ENCODE data around the gene GARIN1A.
"Not testable (repeated sequence)": the region's sequence is repeated elsewhere in the genome, so short reads cannot be mapped to it uniquely, and the experiment has no call there.

The GARIN1A gene

DNA sequence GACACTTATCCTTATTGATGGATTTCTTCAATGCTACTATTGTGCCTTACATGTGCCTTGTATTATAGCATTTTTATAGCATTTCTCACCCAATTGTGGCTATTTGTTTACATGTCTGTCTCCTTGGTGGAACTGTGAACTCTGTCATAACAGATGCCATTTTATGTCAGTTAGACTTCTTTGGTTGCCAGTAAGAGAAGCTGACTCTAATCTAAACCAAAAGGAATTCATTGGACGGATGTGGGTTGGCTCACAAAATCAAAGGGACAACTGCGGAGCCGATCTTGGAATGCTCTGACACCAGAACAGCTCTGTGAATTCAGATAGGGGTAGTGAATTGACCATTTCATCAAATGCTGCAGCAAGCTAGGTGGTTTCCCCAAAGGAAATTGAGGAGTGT is 15.0 kb downstream of the GARIN1A start:
- DNase-seq, result no peak

DNA sequence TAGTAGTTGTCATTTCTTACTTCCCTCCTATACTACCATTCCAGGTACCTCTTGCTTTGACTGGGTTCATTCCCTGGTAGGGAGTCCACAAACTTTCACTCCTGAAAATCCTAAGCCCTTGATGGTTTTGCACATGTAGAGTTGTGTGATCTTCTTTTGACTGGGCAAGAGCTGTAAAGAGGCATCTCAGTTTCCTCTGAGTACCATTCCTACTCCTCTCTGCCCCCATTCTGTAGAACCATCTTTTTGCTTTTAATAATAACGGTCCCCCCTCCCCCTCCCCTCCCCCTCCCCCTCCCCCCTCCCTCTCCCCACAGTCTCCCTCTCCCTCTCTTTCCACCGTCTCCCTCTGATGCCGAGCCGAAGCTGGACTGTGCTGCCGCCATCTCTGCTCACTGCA is 16.4 kb downstream of the GARIN1A start:
- no peak for DNase-seq

DNA sequence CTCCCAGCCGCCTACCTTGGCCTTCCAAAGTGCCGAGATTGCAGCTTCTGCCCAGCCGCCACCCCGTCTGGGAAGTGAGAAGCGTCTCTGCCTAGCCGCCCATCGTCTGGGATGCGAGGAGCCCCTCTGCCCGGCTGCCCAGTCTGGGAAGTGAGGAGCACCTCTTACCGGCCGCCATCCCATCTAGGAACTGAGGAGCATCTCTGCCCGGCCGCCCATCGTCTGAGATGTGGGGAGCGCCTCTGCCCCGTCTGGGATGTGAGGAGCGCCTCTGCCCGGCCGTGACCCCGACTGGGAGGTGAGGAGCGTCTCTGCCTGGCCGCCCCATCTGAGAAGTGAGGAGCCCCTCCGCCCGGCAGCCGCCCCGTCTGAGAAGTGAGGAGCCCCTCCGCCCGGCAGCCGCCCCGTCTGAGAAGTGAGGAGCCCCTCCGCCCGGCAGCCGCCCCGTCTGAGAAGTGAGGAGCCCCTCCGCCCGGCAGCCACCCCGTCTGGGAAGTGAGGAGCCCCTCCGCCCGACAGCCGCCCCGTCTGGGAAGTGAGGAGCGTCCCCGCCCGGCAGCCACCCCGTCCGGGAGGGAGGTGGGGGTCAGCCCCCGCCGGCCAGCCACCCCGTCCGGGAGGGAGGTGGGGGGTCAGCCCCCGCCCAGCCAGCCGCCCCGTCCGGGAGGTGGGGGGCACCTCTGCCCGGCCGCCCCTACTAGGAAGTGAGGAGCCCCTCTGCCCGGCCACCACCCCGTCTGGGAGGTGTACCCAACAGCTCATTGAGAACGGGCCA is 17.3 kb downstream of the GARIN1A start:
- DNase-seq, result not testable (repeated sequence)

DNA sequence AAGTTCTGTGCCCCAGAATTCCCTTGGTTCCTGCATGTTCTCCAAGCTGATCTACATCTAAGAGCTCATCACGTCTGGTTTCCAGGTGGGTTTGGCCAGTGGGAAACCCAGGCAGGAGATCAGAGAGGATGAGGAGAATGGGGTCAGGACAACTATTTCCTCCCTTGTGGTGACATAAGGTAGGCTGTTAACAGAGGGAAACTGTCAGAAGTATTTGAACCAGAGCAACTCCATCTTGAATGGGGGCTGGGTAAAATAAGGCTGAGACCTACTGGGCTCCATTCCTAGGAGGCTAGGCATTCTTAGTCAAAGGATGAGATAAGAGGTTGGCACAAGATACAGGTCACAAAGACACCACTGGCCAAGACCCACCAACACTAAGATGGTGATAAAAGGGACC is 19.1 kb downstream of the GARIN1A start:
- DNase-seq, result no peak

DNA sequence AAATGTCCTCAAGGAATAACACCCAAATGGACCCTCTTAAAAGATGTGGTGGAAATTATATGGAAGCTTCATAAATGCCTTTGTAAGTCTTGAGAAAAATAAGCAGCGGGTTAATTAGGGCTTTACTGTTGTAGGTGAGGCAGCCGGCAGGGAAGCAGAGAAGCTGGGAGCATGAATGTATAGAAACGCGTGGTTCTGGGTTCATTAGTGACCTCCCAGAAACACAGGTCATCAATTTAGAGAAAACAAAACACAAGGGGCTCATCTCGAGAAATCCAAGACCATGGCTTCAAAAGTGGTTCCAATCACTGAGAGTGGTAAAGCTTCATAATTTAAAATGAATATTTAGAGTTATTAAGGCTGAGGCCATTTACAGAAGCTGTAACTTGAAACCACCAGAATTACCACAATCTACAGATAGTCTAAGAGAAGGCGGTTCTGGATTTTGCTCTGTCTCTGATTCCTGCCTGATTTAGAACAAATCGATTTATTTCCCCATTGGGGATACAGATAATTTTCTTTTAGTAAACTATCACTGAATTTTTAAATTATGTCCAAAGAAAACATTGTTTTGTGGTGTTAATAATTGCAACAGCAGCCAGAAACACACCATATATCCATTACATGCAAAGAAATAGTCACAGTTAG is 20.7 kb downstream of the GARIN1A start:
- no peak for DNase-seq

DNA sequence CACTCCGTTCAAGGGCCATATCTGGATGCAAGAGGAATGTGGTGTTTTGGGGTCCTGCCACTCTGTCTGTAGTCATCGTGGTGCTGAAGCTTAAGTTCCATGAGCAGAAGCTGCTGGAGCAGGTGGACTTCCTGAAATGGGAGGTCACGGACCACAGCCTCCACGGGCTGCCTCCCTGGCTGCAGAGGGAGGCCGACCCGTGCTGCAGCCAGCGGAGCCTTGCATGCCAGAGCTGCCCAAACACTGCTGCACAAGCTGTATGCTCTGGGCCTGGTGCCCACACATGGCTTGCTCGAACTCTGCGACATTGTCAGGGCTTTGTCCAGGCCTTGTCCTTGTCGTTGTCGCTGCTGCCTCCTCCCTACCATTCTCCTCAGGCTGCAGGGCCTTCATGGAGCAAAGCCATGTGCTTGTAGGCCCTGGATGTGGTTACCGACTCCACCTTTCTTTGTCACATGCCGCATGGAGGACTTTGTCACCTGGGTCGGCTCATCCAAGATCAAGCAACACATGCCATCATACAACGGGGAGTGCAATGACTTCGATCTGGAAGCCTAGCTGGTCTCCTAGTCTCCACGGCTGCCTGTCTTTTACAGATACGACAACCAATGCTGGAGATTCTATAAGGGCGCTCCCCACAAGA is 21.4 kb downstream of the GARIN1A start:
- DNase-seq, result no peak

DNA sequence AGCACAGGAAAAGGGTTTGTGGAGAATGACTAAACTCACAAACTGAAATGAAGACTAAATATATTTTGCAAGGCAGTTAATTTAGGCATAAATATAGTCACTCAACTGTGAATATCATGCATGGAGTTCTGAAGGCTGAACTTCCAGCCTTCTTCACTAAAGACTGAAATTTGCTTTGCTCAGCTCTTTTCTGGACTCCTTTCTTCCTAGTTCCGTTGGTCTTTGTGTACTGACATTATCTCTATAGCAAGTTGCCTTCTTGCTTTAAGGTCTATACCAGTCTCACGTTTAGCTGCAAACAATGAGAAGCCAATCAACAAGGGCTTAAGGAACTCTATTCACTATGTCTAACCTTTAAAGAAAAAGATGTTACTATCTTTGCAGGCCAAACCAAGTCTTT is 22.6 kb downstream of the GARIN1A start:
- DNase-seq, result no peak

DNA sequence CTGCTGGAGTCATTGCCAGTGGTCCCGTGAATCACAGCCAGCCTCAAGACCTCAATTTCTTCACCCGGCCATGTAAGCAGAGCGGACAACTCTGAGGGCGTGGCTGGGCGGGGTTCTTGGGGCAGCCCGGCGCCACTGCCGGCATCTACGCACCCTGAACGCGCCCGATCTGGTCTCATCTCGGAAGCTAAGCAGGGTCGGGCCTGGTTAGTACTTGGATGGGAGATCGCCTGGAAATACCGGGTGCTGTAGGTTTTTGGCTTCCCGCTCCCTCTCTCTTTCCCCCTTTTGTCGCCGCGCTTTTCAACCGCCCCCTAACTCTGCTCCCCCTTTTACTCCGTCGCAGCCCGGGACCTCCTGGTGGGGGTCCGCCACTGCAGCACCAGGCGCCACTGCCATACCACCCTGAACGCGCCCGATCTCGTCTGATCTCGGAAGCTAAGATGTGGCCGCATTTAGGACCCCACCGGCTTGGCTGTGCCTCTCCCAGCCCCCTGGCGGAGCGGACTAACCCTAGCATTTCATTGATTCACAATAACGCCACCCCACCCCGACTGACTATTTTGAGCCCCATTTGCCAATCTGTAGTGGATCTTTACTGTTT is 25.3 kb downstream of the GARIN1A start:
- peak; percentile 74 for DNase-seq

DNA sequence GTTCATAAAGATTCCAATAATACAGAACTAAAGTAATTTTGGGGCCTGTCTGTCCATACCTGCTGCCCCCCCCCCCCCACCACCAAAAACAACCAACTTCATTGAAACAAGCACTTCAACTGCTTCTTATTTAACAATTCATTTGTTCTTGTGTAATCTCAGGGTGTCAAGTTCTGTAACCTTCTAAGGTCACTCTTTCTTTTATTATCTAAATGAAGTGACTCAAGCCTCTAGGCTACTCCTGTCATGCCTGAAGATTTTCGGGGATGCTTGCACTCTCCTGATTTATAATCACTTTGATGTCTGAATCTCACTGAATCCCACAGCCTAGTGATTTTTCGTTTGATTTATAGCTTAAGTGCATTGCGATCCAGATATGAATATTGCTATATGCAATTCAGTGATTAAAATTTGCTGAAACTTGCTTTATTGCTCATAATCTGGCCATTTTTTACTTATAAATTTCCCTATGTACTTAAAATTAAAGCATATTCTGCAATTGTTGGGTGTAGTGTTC is 27.2 kb downstream of the GARIN1A start:
- DNase-seq, result no peak

DNA sequence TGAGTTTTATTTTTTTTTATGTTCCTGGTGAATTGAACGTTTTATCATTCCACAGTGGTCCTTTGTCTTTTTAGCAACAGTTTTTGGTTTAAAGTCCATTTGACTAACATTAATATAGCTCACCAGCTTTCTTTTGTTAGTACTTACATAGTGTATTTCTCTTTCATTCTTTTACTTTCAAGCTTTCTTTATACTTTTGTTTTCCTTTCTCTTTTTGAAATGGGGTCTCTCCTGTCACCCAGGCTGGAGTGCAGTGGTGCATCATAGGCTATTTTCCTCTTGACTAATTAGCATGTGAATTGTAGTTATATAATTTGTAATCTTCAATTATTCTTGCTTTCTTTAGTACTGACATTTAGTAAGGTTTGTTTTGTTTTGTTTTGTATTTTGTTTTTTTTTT is 27.8 kb downstream of the GARIN1A start:
- DNase-seq, result no peak

DNA sequence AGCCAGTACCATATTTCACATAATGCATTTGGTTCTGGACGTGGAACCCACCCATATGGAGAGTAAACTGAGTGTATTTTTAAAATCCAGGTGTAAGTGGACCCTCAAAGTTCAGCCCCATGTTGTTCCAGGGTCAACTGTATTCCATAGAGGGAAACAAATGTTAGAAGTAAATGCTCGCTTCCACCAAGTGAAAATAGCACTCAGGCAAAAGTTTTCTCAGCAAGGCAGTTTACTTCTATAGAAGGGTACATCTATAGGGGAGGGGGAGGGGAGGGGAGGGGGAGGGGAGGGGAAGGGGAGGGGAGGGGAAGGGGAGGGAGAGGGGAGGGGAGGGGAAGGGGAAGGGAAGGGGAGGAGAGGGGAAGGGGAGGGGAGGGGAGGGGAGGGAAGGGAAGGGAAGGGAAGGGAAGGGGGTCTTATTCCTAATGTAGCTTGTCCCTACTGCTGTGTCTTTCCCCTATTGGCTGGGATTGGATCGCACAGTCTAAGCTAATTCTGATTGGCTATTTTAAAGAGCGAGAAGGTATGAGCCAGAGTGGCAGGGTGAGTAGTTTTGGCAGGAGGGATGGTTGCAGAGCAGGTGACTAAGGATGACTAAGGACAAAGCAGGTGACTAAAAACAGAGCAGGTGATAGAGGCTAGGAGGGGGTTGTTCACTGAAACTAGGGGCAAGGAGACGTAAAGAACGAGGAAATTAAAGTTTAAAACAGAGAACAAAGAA is 29.1 kb downstream of the GARIN1A start:
- DNase-seq, result no peak

DNA sequence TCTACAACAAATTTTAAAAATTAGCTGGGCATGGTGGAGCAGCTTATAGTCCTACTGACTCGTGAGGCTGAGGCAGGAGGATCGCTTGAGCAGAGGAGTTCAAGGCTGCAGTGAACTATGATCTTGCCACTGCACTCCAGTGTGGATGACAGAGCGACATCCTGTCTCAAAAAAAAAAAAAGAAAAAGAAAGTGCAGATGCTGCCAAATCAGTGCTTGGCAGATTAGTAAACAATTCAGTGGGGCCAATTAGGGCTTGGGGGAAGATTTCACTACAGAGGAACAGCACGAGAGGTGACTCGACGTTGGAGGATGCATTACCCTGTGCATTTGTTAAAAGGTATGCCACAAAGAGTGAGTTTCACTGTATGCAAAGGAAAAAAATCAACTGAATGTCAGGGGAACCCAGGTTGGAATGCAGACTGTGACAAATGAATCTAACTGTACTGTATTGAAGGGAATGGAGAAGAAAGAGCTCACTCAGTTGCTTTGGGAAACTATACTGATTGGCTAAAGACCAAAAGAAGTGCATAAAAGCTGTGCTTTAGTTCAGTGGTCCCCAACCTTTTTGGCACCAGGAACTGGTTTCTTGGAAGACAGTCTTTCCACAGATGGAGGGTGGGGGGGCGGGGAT is 31.6 kb downstream of the GARIN1A start:
- DNase-seq, result no peak

DNA sequence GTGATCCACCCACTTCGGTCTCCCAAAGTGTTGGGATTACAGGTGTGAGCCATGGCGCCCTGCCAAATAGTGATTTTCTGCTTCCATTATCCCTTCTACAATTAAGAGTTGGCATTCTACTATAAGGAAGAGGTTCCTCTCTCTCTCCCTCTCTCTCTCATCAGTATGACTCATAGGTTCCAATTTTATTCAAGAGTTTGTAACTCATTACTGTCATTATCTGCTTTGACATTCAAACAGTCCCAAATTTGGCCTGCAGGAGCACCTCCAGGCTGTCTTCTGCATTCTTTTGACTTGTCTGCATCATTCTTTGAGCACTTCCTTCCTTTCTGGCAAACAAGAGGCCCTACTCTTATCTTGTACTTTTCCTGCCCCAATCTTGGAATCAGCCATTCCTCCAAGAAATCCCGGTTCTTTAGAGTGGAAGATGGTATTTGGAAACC is 33.8 kb downstream of the GARIN1A start:
- DNase-seq, result no peak

DNA sequence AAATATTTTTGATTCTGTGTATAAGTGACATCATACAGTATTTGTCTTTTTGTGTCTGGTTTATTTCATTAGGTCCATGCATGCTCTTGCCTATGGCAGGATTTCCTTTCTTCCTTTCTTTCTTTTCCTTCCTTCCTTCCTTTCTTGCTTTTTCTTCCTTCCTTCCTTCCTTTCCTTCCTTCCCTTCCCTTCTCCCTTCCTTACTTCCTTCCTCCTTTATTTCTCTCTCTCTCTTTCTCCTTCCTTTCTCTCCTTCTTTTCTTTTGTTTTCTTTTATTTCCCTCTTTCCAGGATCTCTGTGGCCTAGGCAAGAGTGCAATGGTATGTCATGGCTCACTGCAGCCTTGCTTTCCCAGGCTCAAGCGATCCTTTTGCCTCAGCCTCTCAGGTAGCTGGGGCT is 35.7 kb downstream of the GARIN1A start:
- DNase-seq, result no peak

DNA sequence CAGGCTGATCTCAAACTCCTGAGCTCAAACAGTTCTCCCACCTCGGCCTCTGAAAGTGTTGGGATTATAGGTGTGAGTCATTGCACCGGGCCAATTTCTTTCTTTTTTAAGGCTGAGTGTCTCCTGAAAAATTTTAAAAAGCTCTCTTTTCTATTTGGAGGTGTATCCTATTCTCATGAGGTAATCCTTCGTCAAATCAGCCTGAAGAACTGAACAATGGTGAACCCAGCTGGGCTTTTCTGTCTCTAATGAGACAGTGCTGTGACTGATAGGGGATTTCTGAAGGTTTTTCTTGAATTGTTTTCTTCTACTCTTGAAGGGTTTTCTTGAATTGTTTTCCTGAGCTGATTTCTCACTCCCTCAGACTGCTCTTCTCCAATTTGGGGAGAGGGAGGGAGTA is 36.1 kb downstream of the GARIN1A start:
- no peak for DNase-seq

DNA sequence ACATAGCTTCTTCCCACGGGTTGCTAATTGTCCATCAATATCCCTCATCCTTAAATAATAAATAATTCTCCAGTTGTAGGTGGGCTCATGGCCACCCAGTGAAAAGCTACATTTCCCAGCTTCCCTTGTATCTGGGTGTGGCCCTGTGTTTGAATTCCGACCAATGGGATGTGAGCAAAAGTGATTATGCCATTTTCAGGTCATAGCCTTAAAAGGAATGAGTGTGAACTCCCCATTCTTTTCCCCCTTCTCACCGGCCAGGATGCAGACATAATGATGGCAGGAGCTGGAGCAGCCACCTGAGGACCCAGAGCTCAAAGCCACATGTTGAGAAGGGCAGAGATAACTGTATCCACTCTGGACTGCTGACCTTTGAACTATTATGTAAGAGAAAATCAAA is 36.7 kb downstream of the GARIN1A start:
- DNase-seq, result no peak

DNA sequence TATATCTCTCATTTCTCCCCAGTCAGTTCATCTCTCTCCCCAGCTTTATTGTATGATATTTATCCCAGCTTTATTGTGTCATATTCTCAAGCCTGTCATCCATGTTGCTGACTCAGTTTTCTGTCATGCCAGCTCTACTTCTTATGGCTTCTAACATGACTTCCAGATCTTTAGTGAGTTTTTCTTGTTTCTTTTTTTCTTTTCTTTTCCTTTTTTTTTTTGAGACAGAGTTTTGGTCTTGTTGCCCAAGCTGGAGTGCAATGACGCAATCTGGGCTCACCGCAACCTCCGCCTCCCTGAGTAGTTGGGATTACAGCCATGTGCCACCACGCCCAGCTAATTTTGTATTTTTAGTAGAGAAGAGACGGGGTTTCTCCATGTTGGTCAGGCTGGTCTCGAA is 38.4 kb downstream of the GARIN1A start:
- DNase-seq, result peak; percentile 34

DNA sequence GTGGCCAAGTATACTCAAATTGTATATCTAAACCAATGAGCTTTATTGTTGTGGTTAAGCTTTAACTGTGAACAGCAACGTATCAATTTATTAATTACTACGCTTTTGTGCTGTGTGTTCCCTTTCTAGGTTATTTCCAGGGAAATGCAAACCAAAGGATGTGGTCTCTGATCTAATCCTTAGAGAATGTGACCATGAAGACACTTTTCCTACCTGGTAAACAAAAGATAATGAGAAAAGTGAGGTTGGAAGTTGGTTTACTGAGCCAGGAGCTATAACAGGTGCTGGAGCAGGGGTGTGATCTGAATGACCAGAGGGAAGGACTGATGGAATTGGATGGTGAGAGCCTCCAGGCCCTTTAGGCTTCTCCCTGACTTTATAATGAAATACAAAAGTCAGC is 41.7 kb downstream of the GARIN1A start:
- no peak for DNase-seq

DNA sequence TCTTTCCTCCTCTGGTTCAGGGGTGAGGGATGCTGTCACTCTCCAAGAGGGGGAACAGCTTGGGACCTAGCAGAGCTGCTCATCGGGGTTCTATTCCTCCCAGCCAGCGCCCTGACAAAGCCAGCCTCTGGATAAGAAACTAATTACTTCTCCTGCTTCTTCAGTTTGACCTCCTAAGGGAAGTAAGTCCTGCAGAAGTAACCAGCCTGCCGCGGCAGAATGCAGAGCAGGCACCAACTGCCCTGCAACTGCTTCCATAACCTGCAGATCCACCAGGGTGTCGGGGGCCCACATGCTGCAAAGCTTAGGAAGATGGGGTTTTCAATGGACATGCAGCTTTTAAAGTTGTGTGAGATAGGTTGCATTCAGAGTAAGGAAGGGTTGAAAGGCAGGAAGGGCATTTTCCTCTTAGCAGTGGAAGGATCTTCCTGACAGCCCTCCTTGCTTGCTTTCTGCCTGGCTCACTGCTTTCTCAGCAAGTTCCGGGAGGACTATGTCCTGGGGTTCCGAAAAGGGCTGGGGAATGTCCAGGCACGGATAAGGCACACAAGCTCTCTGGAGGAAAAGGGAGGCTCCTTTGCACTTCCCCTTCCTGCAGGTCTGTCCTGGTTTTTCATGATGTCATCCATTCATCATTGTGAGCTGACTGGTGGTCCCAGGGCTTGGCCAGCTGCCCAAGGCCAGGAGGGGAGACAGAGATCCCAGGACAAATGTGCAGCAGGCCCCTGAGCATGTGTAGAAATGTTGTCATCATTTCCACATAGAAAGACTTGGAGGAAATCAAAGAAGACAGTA is 42.8 kb downstream of the GARIN1A start:
- no peak for DNase-seq

DNA sequence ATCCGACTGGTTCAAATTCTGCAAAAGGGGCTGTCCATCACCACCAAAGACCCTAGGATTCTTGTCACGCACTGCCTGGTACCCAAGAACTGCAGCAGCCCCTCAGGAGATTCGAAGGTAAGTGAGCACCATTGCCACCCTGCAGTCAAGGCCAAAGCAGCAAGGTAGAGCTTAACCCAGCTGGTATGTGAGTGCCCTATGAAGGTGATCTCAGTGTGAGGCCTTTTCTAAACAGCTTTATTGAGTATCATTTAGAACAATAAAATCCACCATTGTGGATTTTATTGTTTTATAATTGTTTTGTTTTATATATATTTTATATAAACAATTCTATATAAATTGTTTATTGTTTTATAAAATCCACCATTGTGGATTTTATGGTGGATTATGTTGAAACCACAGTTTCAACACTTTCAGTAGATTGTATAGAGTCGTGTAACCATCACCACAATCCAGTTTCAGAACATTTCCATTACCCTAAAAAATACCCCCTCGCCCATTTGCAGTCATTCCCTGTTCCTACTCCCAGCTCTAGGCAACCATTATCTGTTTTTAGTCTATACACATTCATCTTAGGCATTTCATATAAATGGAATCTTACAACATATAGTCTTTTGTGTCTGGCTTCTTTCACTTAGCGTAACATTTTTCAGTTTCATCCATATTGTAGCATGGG is 47.0 kb downstream of the GARIN1A start:
- no peak for DNase-seq

DNA sequence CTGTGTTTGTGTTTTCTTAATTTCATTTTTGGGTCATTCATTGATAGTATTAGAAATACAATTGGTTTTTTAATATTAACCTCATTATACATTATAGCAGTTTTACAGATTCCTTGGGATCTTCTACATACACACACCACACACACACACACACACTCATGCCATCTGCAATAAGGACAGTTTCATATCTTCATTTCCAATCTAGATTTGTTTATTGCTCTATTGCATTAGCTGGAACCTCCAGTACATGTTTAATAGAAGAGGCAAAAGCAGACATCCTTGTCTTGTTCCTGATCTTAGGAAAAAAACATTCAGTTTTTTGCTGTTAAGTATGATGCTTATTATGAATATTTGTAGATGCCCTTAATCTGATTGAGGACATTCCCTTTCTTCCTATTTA is 49.3 kb downstream of the GARIN1A start:
- no peak for DNase-seq
